Psoas muscle (tissue), 8 donors: ENCODE measurements around the gene HNRNPK. TPM values are rescaled to one million over a fixed set of nuclear protein-coding genes. Genes with fewer than 3 reads are reported as not detected.

Experiments used
- ATAC-seq, 4 donors: fragments of 200-7000 bp; cut with Tn5 transposase; one replicate each; pipeline ENCODE4 v1.9.1; 2020; ENCODE audit warnings: moderate library complexity in 3 of 4, mild to moderate bottlenecking in 2 of 4
- DNase-seq, 2 donors: peaks; one replicate each; pipeline ENCODE4 v3.0.0-alpha.2; 2020
- H3K27ac ChIP-seq: fragments of 200-600 bp; one replicate; pipeline ENCODE4 v1.8.0; 2022
- H3K27me3 ChIP-seq, 3 donors: fragments of 200-600 bp in 1 of 3; one replicate each; pipeline versions ENCODE4 v1.6.1 to v1.8.0; 2013 to 2022; ENCODE audit warnings: low read length in 2 of 3, mild to moderate bottlenecking in 2 of 3, moderate library complexity in 1 of 3; ENCODE audit not compliant: insufficient read depth in 3 of 3
- H3K36me3 ChIP-seq, 2 donors: fragments of 200-600 bp in 1 of 2; one replicate each; pipeline versions ENCODE4 v1.6.1 to v1.8.0; 2013 to 2022; ENCODE audit warnings: low read depth in 1 of 2, mild to moderate bottlenecking in 1 of 2, moderate library complexity in 1 of 2; ENCODE audit not compliant: insufficient read depth in 1 of 2
- H3K4me1 ChIP-seq: fragments of 200-600 bp; one replicate; pipeline ENCODE4 v1.8.0; 2022
- H3K4me3 ChIP-seq: fragments of 200-600 bp; one replicate; pipeline ENCODE4 v1.8.0; 2022; ENCODE audit warnings: mild to moderate bottlenecking
- H3K9me3 ChIP-seq: fragments of 200-600 bp; one replicate; pipeline ENCODE4 v1.8.0; 2022
- WGBS, 3 donors: extraction: QIAGEN DNeasy Blood & Tissue Kit; methylation state at CpG; one replicate each; pipeline versions ENCODE4 v1.1.6 to v1.1.7; 2013; 5-methylcytosine and 5-hydroxymethylcytosine counted together
- intact Hi-C, 2 donors: fragments of 100-400 bp; cut with DNase I; formaldehyde crosslinking; loops; one replicate each; pipeline versions ENCODE4 v1.11.0 to v1.14.2; 2022
- polyA plus RNA-seq, 3 donors: library from polyadenylated mRNA; stranded (reverse); fragments of 200-250 nt; gene quantifications; one replicate each; pipeline ENCODE4 v1.2.3, GENCODE V29; 2013
- total RNA-seq, 4 donors: library from RNA; stranded (reverse); fragmentation: NEBNext Ultra II Directional in 2 of 4; extraction: Animal tissue kit (Norgen Biotek cat#: 25700) in 2 of 4; gene quantifications; one replicate each; pipeline versions ENCODE4 v1.2.1 to v1.2.4, GENCODE V29; 2021 to 2023
- TF ChIP-seq, protein P1 (sequence below): fragments of 200-600 bp; IDR thresholded peaks from one replicate; pipeline ENCODE4 v1.8.0; 2022; ENCODE audit warnings: antibody characterized with exemption
- donor health status: healthy with polysubstance abuse.
- donor health status: DM: no; HTN: no; CAD: no; lungs with moderate emphysema.
- donor health status: Bipolar disorder and iron deficiency.
- donor health status: healthy.
- donor health status: DM: yes; HTN: yes; CAD: no.
- donor health status: DM: no; HTN: no; CAD: no.
- donor health status: DM: no; HTN: no; CAD: no.
- donor health status: DM: yes; HTN: yes; CAD: no.

Gene HNRNPK
- total and polyA plus RNA-seq, 7 donors: 241 to 369 (median 337) TPM

DNA sequence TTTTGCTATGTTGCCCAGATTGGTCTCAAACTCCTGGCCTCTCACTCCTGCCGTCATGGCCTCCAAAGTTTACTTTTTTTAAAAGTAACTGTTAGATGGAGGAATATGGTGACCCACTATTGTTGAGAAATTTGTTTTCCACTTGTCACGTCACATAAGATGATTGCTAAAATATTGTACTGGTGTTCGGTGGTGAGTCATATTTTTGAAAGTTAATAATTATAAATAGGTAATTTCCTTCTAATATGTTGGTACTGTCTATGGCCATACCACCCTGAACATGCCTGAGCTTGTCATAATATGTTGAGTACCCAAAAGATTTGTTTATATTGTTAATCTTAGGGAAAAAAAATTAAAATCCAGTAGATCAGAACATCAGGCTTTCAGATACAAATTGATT, 23.2 kb upstream of the HNRNPK start:
- intact Hi-C loops: no loop called here
- Histone ChIP-seq H3K27ac (no peak overlapping the region), H3K9me3 (no peaks in the 10 kb centered on the region), H3K4me3 (no peak overlapping the region), H3K36me3 (peaks cover 0 to 31% of the 10 kb centered on the region in 2 donors), H3K27me3 (no peaks in the 10 kb centered on the region), H3K4me1 (no peaks in the 10 kb centered on the region)
- TF ChIP-seq, protein P1, sequence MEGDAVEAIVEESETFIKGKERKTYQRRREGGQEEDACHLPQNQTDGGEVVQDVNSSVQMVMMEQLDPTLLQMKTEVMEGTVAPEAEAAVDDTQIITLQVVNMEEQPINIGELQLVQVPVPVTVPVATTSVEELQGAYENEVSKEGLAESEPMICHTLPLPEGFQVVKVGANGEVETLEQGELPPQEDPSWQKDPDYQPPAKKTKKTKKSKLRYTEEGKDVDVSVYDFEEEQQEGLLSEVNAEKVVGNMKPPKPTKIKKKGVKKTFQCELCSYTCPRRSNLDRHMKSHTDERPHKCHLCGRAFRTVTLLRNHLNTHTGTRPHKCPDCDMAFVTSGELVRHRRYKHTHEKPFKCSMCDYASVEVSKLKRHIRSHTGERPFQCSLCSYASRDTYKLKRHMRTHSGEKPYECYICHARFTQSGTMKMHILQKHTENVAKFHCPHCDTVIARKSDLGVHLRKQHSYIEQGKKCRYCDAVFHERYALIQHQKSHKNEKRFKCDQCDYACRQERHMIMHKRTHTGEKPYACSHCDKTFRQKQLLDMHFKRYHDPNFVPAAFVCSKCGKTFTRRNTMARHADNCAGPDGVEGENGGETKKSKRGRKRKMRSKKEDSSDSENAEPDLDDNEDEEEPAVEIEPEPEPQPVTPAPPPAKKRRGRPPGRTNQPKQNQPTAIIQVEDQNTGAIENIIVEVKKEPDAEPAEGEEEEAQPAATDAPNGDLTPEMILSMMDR: no peak
- 97 to 98% (median 97%) methylated on average over 3 of the region's 3 CpGs for WGBS, 3 donors
- no peak for ATAC-seq
- no peak for DNase-seq

DNA sequence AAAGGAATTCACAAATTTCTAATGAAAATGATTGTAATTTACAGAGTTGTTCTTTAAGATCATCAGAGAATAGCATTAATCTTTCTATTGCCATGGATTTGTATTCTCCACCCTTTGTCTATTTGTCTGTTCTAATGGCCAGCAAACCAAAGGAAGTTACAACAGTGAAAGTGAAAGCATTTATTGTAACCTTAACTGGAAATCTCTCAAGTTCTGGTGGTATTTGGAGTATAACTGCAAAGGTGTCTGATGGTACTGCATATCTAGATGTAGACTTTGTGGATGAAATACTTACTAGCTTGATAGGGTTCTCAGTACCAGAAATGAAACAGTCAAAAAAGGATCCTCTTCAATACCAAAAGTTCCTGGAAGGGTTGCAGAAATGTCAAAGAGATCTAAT, 22.3 kb upstream of the HNRNPK start:
- DNase-seq: no peak
- intact Hi-C loops: no loop called here
- no peak overlapping the region for H3K4me3 ChIP-seq
- no peaks in the 10 kb centered on the region for H3K27me3 ChIP-seq
- ATAC-seq: no peak
- no peak overlapping the region for H3K27ac ChIP-seq
- H3K36me3 ChIP-seq: peaks cover 0 to 31% of the 10 kb centered on the region in 2 donors
- no peaks in the 10 kb centered on the region for H3K4me1 ChIP-seq
- no peaks in the 10 kb centered on the region for H3K9me3 ChIP-seq
- TF ChIP-seq, protein P1: no peak

DNA sequence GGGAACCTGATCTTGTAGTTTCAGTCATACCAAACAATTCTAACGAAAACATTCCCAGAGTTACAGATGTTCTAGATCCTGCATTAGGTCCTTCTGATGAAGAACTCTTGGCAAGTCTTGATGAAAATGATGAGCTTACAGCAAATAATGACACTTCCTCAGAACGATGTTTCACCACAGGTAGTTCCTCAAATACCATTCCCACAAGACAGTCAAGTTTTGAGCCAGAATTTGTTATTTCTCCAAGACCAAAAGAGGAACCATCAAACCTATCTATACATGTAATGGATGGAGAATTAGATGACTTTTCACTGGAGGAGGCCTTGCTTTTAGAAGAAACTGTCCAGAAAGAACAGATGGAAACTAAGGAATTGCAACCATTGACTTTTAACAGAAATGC, 21.6 kb upstream of the HNRNPK start:
- H3K4me3 ChIP-seq: no peak overlapping the region
- WGBS, 3 donors: 92 to 93% (median 93%) methylated on average over 2 of the region's 2 CpGs
- H3K9me3 ChIP-seq: no peaks in the 10 kb centered on the region
- H3K27me3 ChIP-seq: no peaks in the 10 kb centered on the region
- ATAC-seq: no peak
- TF ChIP-seq, protein P1: no peak
- DNase-seq: no peak
- peaks cover 0 to 31% of the 10 kb centered on the region in 2 donors for H3K36me3 ChIP-seq
- H3K27ac ChIP-seq: no peak overlapping the region
- intact Hi-C loops: no loop called here
- H3K4me1 ChIP-seq: no peaks in the 10 kb centered on the region

DNA sequence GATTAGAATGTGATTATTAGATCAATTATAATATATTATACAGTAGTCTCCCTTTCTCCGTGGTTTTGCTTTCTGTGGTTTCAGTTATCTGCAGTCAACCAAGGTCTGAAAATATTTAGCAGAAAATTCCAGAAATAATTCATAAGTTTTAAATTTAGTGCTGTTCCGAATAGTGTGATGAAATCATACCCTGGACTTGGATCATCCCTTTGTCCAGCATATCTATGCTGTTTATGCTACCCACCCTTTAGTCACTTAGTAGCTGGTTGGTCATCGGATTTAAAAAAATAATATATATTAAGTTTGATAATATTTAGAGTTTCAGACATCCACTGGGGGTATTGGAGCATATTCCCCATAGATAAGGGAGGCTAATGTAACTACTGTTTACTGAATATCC, 20.2 kb upstream of the HNRNPK start:
- ATAC-seq: no peak
- 79 to 89% (median 83%) methylated on average over 3 of the region's 3 CpGs for WGBS, 3 donors
- TF ChIP-seq, protein P1: no peak

GRCh38 chr9:83999141-83999918, 19.3 kb upstream of the HNRNPK start:
- H3K27me3 ChIP-seq: no peaks in the 10 kb centered on the region
- peaks cover 0 to 25% of the 10 kb centered on the region in 2 donors for H3K36me3 ChIP-seq
- H3K4me1 ChIP-seq: no peaks in the 10 kb centered on the region
- intact Hi-C loops: no loop called here
- ATAC-seq (no peak), DNase-seq (no peak)
- H3K27ac ChIP-seq: no peak overlapping the region
- WGBS, 3 donors: 71 to 73% (median 72%) methylated on average over 2 of the region's 2 CpGs
- TF ChIP-seq, protein P1: no peak
- no peaks in the 10 kb centered on the region for H3K9me3 ChIP-seq
- H3K4me3 ChIP-seq: no peak overlapping the region

More for the DNA sequence above, 20.2 kb upstream of the HNRNPK start:
- Histone ChIP-seq H3K36me3 (peaks cover 0 to 31% of the 10 kb centered on the region in 2 donors), H3K27ac (no peak overlapping the region), H3K4me1 (no peaks in the 10 kb centered on the region), H3K4me3 (no peak overlapping the region), H3K27me3 (no peaks in the 10 kb centered on the region), H3K9me3 (no peaks in the 10 kb centered on the region)
- intact Hi-C loops: no loop called here
- no peak for DNase-seq
